IMR-90 (cell line): ENCODE data around the gene IL15RA.

Experiments used
- MAZ ChIP-seq: IDR thresholded peaks from 2 replicates; pipeline ENCODE4 v1.6.1; 2012; ENCODE audit warnings: low read depth, mild to moderate bottlenecking, low read length, improper control_type of control experiment, moderate library complexity, borderline replicate concordance
- TF ChIP-seq, protein P1 (sequence below): conservative IDR thresholded peaks from 2 replicates; pipeline ENCODE4 v1.5.1; 2012; ENCODE audit warnings: mild to moderate bottlenecking, low read depth, low read length, improper control_type of control experiment

DNA sequence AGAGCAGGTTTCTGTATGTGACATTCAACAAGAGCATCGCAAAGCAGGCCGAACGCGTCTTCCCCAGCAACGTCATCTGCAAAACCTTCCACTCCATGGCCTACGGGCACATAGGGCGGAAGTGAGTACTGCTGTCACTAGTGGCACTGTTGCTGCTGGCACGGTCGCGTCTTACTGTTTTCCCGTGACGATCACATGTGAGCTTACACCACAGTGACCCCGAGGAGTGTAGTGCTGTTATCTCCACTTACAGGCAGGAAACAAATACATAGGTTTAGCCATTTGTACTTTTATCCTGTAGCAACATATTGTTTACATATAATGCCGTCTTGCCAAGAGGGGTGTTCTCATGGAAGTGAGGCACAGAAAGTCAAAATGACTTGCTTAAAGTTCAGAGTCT, 61.9 kb downstream of the IL15RA start:
- no peak for TF ChIP-seq MAZ
- TF ChIP-seq, protein P1, sequence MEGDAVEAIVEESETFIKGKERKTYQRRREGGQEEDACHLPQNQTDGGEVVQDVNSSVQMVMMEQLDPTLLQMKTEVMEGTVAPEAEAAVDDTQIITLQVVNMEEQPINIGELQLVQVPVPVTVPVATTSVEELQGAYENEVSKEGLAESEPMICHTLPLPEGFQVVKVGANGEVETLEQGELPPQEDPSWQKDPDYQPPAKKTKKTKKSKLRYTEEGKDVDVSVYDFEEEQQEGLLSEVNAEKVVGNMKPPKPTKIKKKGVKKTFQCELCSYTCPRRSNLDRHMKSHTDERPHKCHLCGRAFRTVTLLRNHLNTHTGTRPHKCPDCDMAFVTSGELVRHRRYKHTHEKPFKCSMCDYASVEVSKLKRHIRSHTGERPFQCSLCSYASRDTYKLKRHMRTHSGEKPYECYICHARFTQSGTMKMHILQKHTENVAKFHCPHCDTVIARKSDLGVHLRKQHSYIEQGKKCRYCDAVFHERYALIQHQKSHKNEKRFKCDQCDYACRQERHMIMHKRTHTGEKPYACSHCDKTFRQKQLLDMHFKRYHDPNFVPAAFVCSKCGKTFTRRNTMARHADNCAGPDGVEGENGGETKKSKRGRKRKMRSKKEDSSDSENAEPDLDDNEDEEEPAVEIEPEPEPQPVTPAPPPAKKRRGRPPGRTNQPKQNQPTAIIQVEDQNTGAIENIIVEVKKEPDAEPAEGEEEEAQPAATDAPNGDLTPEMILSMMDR, result no peak
